ENCODE data around the gene AFAP1L2. TPM values are rescaled to one million over a fixed set of nuclear protein-coding genes. Genes with fewer than 3 reads are reported as not detected.

The AFAP1L2 gene
- polyA plus RNA-seq, 1 donor, result 39.1 TPM

- no peak for DNase-seq
Measured at GRCh38 chr10:114291076-114291475, 113.2 kb downstream of the AFAP1L2 start.

GRCh38 chr10:114290038-114290437 is 114.3 kb downstream of the AFAP1L2 start:
- no peak for DNase-seq

- no peak for DNase-seq
Measured at GRCh38 chr10:114289096-114289436, 115.2 kb downstream of the AFAP1L2 start.

- no peak for DNase-seq
Measured at GRCh38 chr10:114288424-114289095, 115.7 kb downstream of the AFAP1L2 start.

GRCh38 chr10:114286921-114287320 is 117.4 kb downstream of the AFAP1L2 start:
- no peak for DNase-seq

GRCh38 chr10:114285961-114286441 is 118.3 kb downstream of the AFAP1L2 start:
- DNase-seq, result no peak

GRCh38 chr10:114284346-114285071 is 119.8 kb downstream of the AFAP1L2 start:
- DNase-seq, result no peak

GRCh38 chr10:114283535-114284234 is 120.6 kb downstream of the AFAP1L2 start:
- DNase-seq, result no peak

- DNase-seq, result no peak
Measured at GRCh38 chr10:114283091-114283490, 121.2 kb downstream of the AFAP1L2 start.

- DNase-seq, result no peak
Measured at GRCh38 chr10:114282526-114282925, 121.8 kb downstream of the AFAP1L2 start.

- DNase-seq, result no peak
Measured at GRCh38 chr10:114281461-114281860, 122.8 kb downstream of the AFAP1L2 start.

- DNase-seq, result no peak
Measured at GRCh38 chr10:114281006-114281405, 123.3 kb downstream of the AFAP1L2 start.

- no peak for DNase-seq
Measured at GRCh38 chr10:114279901-114280644, 124.2 kb downstream of the AFAP1L2 start.

- DNase-seq, result no peak
Measured at GRCh38 chr10:114279289-114279688, 125.0 kb downstream of the AFAP1L2 start.

GRCh38 chr10:114278884-114279191 is 125.5 kb downstream of the AFAP1L2 start:
- DNase-seq, result no peak

GRCh38 chr10:114278140-114278883 is 126.0 kb downstream of the AFAP1L2 start:
- no peak for DNase-seq

GRCh38 chr10:114276671-114277070 is 127.6 kb downstream of the AFAP1L2 start:
- no peak for DNase-seq

GRCh38 chr10:114276066-114276465 is 128.2 kb downstream of the AFAP1L2 start:
- no peak for DNase-seq

- DNase-seq, result no peak
Measured at GRCh38 chr10:114274616-114275453, 129.5 kb downstream of the AFAP1L2 start.

GRCh38 chr10:114273910-114274309 is 130.4 kb downstream of the AFAP1L2 start:
- DNase-seq, result no peak

- no peak for DNase-seq
Measured at GRCh38 chr10:114272696-114273095, 131.6 kb downstream of the AFAP1L2 start.

Data from left kidney (tissue), 2 donors.